Transverse colon (tissue), 4 donors: ENCODE data around the gene PSMD3.

Experiments used
- CTCF ChIP-seq, 5 experiments: fragments of 200-600 bp in 3 of 5; fragments of 450-650 bp in 2 of 5; sonication (generic) in 3 of 5; IDR thresholded peaks; 1 replicate in 2 of 5; 2 replicates in 3 of 5; pipeline ENCODE4 v1.5.1; 2016 to 2017; ENCODE audit warnings: antibody characterized with exemption in 5 of 5, inconsistent platforms in 3 of 5, mild to moderate bottlenecking in 2 of 5, moderate library complexity in 1 of 5
- EP300 ChIP-seq: sonication (generic); formaldehyde crosslinking; IDR thresholded peaks from one replicate; pipeline ENCODE4 v1.6.1; 2017; ENCODE audit warnings: antibody characterized with exemption, low read depth
- POLR2A ChIP-seq: fragments of 450-650 bp; IDR thresholded peaks from one replicate; pipeline ENCODE4 v1.6.1; 2016; ENCODE audit warnings: antibody characterized with exemption, mild to moderate bottlenecking, moderate library complexity
- POLR2AphosphoS5 ChIP-seq, 3 donors: sonication (generic); formaldehyde crosslinking; IDR thresholded peaks; one replicate each; pipeline ENCODE4 v1.6.1; 2016; ENCODE audit warnings: antibody characterized with exemption in 3 of 3

GRCh38 chr17:39962642-39963220 lies 17.9 kb upstream of the PSMD3 start, which contains the start of gene GSDMA:
- TF ChIP-seq POLR2A (no peak), CTCF (IDR thresholded peaks at IDR 0.05) (no peak), POLR2AphosphoS5 (IDR thresholded peaks at IDR 0.05) (no peak), EP300 (no peak)
